HUES64 (cell line): ENCODE data around the gene RPS6KA5.
A peak's percentile ranks its signal among the peaks of the same experiment; 100 is the strongest.

Experiments
- H3K27ac ChIP-seq: 2 replicates; pipeline ENCODE4 v1.7.0; 2013; ENCODE audit warnings: low read depth, low read length, inconsistent platforms
- H3K27me3 ChIP-seq: 2 replicates; pipeline ENCODE4 v1.6.1; 2013; ENCODE audit warnings: mild to moderate bottlenecking, low read length; ENCODE audit not compliant: insufficient read depth
- H3K36me3 ChIP-seq: 2 replicates; pipeline ENCODE4 v1.6.1; 2013; ENCODE audit warnings: mild to moderate bottlenecking, low read length; ENCODE audit not compliant: insufficient read depth
- H3K4me1 ChIP-seq: 2 replicates; pipeline ENCODE4 v1.6.1; 2013; ENCODE audit warnings: mild to moderate bottlenecking, low read length, moderate library complexity; ENCODE audit not compliant: insufficient read depth
- H3K4me3 ChIP-seq: 2 replicates; pipeline ENCODE4 v1.5.1; 2013; ENCODE audit warnings: mild to moderate bottlenecking, low read length, moderate library complexity
- H3K9ac ChIP-seq: 2 replicates; pipeline ENCODE4 v1.6.1; 2013; ENCODE audit warnings: mild to moderate bottlenecking, low read depth, low read length
- H3K9me3 ChIP-seq: 2 replicates; pipeline ENCODE4 v1.6.1; 2013; ENCODE audit warnings: low read depth, low read length; ENCODE audit not compliant: insufficient read depth
- WGBS: fragments of 150-250, 120-280 bp; methylation state at CpG from one replicate; pipeline ENCODE4 v1.1.7; 2013; ENCODE audit warnings: missing lambda C conversion rate; 5-methylcytosine and 5-hydroxymethylcytosine counted together

RPS6KA5 gene

DNA sequence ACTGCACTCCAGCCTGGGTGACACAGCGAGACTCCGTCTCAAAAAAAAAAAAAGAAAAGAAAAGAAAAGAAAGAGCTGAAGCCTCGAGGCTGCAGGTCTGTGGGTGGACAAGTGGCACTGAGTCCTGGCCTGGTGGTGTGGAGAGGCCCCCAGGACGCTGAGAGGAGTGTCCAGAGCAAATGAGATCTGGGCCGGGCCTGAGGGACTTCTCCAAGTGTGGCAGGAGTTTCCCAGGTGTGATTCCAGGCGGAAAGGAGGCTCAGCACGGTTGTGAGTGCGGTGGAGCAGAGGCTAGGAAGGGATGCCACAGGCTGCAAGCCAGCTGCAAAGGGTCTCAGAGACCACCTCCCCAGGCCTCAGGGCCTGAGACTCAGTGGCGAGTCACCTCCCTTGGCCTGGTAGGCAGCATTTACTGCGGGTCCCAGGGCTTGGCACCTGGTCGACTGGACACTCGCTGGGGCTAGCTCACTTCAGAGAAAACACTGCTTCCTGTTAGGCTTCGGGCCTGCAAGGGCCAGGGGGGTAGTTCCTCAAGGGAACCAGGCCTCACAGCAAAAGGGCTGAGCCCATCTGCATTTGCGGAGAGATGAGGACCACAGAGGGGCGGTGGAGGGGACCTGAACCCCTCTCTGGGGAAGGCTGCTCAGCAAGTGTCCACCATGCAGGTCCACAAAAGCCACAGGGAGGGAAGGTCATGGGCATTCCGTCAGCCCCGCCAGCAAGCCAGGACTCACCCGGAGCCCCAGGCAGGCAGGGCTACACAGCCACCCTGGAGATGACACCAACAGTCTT is 256.0 kb downstream of the RPS6KA5 start:
- 92% methylated on average over 18 of the region's 18 CpGs for WGBS
- Histone ChIP-seq H3K4me3 (no peak overlapping the region), H3K27ac (no peak overlapping the region), H3K27me3 (no peaks in the 10 kb centered on the region), H3K4me1 (0 out of 2 replicates have a peak, but pooled peaks cover 3% of the 10 kb centered on the region), H3K36me3 (no peaks in the 10 kb centered on the region), H3K9me3 (no peaks in the 10 kb centered on the region), H3K9ac (no peak overlapping the region)

DNA sequence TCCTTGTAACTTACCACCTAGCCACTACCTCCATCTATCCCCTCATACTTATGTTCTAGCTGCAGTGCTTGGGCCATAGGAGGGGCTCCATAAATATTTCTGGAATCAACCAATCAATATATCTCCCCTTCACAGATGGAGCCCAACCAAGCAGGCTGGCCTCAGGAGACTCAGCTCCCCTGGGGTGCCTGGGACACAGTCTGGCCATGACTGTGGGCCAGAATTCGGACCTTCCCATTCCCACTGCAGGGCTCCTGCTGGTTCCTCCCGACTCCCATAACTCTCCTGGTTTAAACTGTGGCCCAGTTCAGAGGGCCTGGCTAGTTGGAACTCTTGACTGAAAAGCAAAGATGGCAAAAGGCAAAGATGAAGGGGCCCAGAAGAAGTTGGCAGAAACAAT is 257.2 kb downstream of the RPS6KA5 start:
- H3K9me3 ChIP-seq: no peaks in the 10 kb centered on the region
- 0 out of 2 replicates have a peak, but pooled peaks cover 3% of the 10 kb centered on the region for H3K4me1 ChIP-seq
- H3K36me3 ChIP-seq: no peaks in the 10 kb centered on the region
- WGBS: 85% methylated on average over 2 of the region's 2 CpGs
- no peak overlapping the region for H3K9ac ChIP-seq
- no peaks in the 10 kb centered on the region for H3K27me3 ChIP-seq
- H3K4me3 ChIP-seq: no peak overlapping the region
- no peak overlapping the region for H3K27ac ChIP-seq

DNA sequence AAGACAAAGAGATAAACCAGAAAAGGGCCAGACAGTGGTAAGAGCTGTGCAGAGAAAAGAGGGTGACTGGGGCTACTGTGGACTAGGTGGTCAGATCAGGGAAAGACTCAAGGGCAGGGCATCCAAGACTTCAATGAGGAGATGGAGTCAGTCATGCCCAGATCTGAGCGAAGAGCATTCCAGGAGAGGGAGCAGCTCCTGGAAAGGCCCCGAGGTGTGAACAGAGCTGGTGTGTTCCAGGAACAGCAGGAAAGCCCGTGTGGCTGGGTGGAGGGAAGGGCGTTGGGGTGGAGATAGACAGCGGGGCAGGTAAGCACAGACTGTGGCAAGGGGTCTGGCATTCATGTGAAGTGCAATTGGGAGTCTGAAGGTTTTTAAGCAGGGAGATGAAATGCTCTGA is 261.0 kb downstream of the RPS6KA5 start:
- Histone ChIP-seq H3K9me3 (no peaks in the 10 kb centered on the region), H3K27ac (no peak overlapping the region), H3K27me3 (no peaks in the 10 kb centered on the region), H3K4me3 (no peak overlapping the region), H3K4me1 (0 out of 2 replicates have a peak, but pooled peaks cover 6% of the 10 kb centered on the region), H3K9ac (no peak overlapping the region), H3K36me3 (no peaks in the 10 kb centered on the region)
- 94% methylated on average over 5 of the region's 5 CpGs for WGBS

DNA sequence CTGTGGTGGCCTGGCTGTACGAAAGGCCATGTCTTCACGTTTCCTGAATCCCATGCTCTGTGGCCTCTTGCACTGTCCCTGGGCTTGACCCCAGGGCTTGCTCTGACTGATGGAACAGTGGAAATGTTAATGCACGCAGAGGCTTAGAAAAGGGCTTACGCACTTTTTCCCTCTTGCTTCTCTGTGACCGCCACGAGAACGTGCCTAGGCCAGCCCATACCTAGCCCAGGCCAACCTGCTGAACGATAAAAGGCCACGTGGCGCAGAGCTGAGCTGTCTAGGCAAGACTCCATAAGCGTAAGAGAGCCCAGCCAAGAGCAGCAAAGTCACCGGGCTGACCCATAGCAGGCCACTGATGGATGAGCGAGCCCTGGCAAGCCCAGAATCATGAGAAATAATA is 262.5 kb downstream of the RPS6KA5 start:
- Histone ChIP-seq H3K4me1 (0 out of 2 replicates have a peak, but pooled peaks cover 4% of the 10 kb centered on the region), H3K27me3 (no peaks in the 10 kb centered on the region), H3K4me3 (no peak overlapping the region), H3K36me3 (no peaks in the 10 kb centered on the region), H3K27ac (0 out of 2 replicates have a peak overlapping the region, but pooled peaks have one; percentile 45), H3K9ac (no peak overlapping the region), H3K9me3 (no peaks in the 10 kb centered on the region)
- 85% methylated on average over 13 of the region's 13 CpGs for WGBS
